Endothelial cell of umbilical vein (primary cell): Measurements from ENCODE around the gene SLC1A7.

Experiments
- CTCF ChIP-seq, 2 donors: IDR thresholded peaks; 1 replicate in 1 of 2; 2 replicates in 1 of 2; pipeline ENCODE4 v1.5.1; 2011; ENCODE audit warnings: low read length in 2 of 2, mild to moderate bottlenecking in 2 of 2, moderate library complexity in 2 of 2, control low read depth in 1 of 2, inconsistent platforms in 1 of 2, low read depth in 1 of 2; ENCODE audit not compliant: insufficient read depth in 1 of 2; ENCODE audit errors: extremely low read depth in 1 of 2
- EZH2 ChIP-seq: IDR thresholded peaks from 2 replicates; pipeline ENCODE4 v1.6.1; 2012; ENCODE audit warnings: borderline replicate concordance, low read depth, mild to moderate bottlenecking, moderate library complexity, low read length, inconsistent platforms; ENCODE audit not compliant: severe bottlenecking
- FOS ChIP-seq: IDR thresholded peaks from 2 replicates; pipeline ENCODE4 v1.6.1; 2011; ENCODE audit warnings: mild to moderate bottlenecking, low read length, moderate library complexity, borderline replicate concordance; ENCODE audit not compliant: insufficient read depth
- MAX ChIP-seq: IDR thresholded peaks from 2 replicates; pipeline ENCODE4 v1.6.1; 2011; ENCODE audit not compliant: insufficient read depth, insufficient read length
- MYC ChIP-seq: IDR thresholded peaks from one replicate; pipeline ENCODE4 v1.6.1; 2011; ENCODE audit warnings: mild to moderate bottlenecking, low read depth, low read length
- POLR2A ChIP-seq: IDR thresholded peaks from 2 replicates; pipeline ENCODE4 v1.6.1; 2012; ENCODE audit warnings: low read depth, mild to moderate bottlenecking, control low read depth, low read length
- POLR2AphosphoS5 ChIP-seq: IDR thresholded peaks from 2 replicates; pipeline ENCODE4 v1.6.1; 2012; ENCODE audit warnings: low read depth, mild to moderate bottlenecking, control low read depth, low read length, moderate library complexity; ENCODE audit not compliant: insufficient read depth

- TF ChIP-seq CTCF (IDR thresholded peaks at IDR 0.05; ENCODE audit: extremely low read depth in 1 of 2, insufficient read depth in 1 of 2, low read depth in 1 of 2, low read length in 2 of 2) (no peak), EZH2 (no peak), MAX (no peak), POLR2A (no peak), POLR2AphosphoS5 (no peak), MYC (no peak), FOS (no peak)
Observed at GRCh38 chr1:53117836-53118235, 24.6 kb downstream of the SLC1A7 start.
